Hindlimb muscle (tissue), 1 donor: ENCODE data around the gene PIWIL4. TPM values are rescaled to one million over a fixed set of nuclear protein-coding genes. Genes with fewer than 3 reads are reported as not detected.
"Not testable (repeated sequence)": the region's sequence is repeated elsewhere in the genome, so short reads cannot be mapped to it uniquely, and the experiment has no call there.

Source experiments
- DNase-seq: peaks from one replicate; pipeline ENCODE4 v3.0.0-alpha.2; 2013
- polyA plus RNA-seq: library from polyadenylated mRNA; unstranded; fragments of 120-200 nt; gene quantifications from one replicate; pipeline ENCODE4 v1.2.1, GENCODE V29; 2013; ENCODE audit not compliant: insufficient read length

PIWIL4 gene
- polyA plus RNA-seq, 1 donor, result 5.6 TPM

DNA sequence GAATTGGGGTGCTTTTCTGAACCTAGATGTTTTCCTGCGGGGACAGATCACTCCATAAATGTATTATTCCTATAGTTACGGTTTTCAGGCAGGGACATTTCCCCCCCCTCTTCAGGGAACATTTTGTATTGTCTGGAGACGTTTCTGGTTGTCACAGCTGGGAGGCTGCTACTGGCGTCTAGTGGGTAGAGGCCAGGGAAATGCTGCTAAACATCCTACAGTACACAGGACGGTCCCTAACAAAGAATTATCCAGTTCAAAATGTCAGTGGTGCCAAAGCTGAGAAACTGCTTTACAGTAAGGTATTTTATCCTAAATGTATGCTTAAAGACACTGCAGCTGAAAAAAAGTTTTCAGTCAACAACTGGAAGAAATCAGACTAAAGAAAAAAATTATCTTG, 19.4 kb downstream of the PIWIL4 start:
- no peak for DNase-seq

DNA sequence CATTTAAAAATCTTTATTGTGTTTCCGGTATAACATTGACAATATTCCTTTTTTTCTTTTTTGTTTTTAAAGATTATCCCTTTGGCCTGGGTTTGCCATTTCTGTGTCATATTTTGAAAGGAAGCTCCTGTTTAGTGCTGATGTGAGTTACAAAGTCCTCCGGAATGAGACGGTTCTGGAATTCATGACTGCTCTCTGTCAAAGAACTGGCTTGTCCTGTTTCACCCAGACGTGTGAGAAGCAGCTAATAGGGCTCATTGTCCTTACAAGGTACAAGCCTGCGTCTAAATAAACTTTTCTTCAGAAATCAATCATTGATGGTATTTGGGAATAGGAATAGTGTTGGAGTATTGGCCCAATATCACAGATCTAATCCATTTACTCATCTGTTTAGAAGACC, 19.8 kb downstream of the PIWIL4 start:
- DNase-seq, result no peak

DNA sequence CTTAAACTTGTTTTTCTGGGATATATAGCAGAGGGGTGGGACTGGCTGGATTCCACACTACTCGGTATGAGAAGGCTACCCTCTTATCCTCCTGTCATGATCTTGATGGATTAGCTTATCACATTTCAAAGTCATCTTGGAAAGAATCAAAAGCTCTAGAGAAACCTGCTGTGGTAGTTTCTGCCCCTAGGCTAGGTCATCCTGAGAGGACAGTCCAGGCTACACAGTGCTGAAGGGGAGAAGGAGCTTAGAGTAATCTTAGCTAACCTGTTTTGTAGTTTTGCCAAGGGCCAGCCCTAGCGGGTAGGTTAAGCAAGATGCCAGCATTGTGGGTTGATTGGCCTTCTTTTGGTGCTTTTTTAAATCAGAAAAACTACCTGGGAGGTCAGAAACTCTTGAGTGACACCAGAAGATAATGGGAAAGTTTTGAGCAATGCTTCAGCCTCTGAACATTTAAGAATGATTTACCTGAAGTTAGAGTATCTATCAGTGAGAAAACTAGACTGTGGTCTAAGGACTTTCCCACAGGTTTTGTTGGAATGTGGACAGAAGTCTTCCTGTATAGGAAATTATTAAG, 21.3 kb downstream of the PIWIL4 start:
- DNase-seq, result no peak

DNA sequence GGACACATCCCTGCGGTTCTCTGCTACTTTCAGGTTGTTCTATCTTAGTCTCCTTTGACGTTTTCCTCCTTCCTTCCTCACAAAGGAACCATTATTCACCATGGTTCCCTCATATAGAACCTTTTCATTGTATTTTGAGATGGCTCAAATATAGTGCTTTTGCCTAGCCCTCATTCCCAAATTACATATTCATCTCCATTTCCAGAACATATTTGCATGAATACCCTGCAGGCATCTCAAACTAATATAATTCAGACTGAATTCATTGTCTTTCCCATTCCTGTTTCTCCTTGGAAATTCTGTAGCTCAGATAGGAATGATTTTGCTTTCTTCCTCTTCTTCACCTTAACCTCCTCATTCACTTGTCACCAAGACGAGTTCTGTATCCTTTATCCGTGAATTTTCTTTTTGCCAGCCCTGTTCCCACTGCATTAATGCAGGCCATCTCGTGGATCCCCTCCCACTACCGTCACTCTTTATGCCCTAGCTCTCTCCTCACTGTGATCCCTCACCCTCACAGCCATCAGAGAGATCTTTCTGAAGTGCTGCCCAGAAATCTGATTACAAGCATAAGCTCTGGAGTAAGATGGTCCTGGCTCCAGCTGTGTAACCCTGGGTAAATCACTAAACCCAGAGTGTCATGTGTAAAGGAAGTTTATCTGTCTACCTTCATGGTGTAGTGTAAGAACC, 23.3 kb downstream of the PIWIL4 start:
- no peak for DNase-seq

DNA sequence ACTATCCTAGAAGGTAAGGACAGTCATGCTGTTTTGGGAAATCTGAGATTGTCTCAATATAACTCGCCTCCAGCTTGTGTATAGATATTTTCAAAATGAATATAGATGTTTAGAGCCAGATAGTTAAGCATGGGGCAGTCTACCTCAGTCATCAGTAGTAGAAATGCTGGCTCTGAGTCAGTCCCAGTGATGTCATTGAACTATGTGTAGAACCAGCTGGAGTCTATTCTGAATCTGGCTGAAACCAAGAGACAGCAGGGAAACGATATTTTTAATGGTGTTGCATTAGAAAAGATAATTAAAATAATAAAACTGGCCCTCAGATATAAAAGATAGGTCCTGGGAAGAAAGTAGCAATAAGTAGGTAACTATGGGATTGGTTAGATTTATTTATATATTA, 25.9 kb downstream of the PIWIL4 start:
- DNase-seq, result no peak

DNA sequence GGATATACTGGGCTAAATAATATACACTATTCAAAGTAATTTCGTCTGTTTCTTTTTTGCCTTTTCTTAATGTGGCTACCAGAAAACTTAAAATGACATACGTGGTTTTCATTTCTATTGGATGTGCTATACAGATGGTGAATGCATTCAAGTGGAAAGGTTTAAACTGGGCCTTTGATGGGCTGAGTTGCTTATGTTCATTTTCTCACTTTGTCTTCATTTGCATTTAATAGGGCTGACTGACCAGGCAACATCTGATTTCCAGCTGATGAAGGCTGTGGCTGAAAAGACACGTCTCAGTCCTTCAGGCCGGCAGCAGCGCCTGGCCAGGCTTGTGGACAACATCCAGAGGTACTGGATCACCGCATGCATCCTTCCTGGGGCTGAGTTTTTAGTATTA, 27.9 kb downstream of the PIWIL4 start:
- DNase-seq, result no peak

DNA sequence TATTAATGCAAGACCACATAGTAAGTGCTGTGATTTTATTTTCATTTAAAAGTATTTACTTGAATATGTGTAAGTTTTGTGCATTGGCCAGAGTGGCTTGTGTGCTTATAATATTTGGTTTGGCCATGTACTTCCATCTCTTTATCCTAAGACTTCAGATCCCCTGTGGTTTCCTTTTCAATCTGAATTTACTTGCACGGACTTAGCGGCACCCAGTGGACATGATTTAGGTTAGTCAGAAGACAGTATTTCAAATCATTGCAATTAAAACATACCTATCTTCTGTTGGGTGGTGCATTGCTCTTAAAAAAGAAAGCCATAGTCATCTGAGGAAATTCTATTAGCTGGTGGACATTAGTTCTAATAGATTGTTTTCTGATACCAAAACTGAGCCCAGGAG, 30.7 kb downstream of the PIWIL4 start:
- no peak for DNase-seq

DNA sequence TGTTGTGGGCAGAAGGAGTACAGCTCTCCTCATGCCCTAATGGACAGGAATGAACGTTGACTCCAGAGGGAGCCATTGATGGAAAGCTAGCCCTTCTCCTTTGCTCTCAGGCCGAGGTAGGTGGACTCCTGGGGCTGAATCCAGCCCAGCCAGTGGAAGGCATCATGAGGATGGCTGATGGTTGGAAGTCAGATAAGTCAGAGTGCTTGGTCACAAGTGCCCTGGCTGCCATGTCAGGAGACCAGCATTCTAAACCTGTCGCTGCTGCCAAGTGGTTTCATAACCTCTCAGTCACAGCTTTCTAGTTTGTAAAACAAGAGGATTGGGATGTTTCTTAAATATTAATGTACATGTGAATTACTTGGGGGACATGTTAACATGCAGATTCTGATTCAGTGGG, 32.3 kb downstream of the PIWIL4 start:
- no peak for DNase-seq

DNA sequence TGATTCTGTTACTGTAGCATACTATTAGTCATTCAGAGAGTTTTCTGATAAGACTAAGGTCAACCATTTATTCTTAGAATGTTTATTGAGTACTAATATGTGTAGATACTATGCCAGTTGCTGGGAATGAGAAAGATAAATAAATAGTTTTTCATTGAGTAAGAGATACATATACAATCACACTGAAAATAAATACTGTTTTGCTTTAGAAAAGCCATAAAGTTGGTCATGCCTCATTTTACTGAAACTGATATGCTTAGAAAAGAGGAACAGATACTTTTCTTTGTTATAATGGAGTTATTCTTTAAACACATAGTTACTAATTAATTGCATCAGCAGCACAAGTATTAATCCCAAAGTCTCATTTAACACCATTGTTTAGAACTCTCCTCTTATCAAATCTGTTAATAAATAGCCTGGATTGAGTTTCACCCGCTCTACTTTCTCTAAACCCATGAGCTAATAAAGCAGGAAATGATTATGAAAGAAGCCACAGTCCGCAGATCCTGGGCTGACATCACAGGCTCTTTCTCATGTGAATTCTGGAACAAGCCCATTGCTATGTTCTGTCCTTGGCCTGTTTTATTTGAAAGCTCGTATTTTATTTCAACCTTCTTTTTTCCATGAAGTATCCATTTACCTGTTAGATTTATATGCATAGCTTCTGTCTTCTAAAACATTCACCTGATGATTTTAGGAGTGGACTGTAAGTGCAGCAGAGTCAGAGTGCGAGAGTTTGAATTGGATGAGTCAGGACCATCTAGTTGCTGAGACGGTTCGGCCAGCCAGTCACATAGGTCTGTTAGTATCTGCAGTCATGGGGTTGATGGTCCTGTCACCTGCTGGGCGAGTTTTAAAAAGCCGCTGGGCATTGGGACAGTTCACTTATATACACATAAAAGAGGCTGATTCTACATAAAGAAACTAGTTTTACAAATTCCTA, 35.5 kb downstream of the PIWIL4 start:
- peak; percentile 19 for DNase-seq

DNA sequence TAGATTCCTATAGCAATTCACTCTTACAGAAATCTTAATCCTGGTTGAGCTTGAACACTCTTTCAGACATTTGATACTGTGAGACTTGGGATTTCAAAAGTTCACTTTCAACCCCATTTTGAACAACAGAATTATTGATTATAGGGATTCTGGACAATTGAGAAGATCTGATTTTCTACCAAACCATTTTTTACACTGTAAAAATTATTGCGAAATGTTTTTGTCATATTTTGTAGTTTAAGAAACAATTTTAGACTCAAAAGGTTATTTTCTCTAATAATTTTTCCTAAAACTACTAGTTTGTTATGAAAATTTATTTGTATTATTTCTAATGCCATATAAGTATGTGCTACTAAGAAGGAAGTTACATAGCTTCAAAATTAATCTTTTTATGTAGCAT, 36.4 kb downstream of the PIWIL4 start:
- no peak for DNase-seq

DNA sequence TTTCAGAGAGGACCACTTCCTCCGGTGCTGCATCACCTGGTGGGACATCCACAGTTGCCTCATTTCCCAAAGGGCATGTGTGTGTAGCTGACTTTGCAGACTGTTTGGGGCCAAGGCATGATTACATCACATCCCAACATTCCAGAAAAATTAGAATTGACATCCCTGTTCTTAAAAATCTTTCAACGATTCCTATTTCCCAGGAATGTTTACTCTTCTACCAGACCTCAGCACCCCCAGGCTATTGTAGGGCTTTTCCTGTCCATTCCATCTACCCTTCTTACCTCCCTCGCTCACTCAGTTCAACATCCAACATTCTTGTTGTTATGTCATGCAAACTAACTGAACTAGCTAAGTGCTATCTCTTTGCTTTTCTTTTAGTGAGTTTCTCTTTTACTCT, 37.3 kb downstream of the PIWIL4 start:
- no peak for DNase-seq

DNA sequence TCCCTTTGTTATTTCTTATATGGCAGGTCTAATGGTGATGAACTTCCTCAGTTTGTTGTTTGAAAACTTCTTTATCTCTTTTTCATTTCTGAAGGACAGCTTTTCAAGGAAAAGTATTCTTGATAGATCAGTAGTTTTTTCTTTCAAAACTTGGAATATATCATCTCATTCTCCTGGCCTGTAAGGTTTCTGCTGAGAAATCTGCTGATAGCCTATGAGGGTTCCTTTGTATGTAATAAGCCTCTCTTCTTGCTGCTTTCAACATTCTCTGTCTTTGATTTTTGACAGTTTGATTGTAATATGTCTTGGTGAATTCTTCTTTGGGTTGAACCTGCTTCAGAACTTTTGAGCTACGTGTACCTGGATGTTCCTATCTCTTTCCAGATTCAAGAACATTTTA, 46.0 kb downstream of the PIWIL4 start:
- no peak for DNase-seq

DNA sequence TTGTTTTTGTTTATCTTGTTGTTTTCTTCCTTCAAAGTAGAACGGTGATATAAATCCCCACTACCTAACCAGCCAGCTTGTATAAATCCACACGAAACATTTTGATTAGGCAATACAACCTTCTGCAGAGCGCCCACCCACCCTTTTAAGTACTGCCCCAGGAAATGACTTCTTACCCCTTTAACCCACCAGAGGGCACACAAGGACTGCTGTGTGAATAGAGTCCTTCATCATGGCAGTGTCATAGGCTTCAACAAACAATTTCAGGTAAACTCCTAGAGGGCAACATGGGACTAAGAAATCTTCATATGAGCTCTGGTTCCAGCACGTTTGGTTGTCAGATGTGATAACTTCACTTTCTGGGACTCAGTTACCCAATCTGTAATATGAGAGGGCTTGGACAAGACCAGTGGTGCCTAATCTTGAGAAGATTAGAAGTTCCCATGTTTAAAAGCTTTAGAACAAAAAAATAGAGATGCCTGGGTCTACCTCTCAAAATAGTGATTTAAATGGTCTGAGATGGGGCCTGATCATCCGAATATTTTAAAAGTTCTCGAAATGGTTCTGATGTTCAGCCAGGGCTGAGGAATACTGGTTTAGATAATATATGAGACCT, 56.1 kb downstream of the PIWIL4 start:
- peak; percentile 73 for DNase-seq

DNA sequence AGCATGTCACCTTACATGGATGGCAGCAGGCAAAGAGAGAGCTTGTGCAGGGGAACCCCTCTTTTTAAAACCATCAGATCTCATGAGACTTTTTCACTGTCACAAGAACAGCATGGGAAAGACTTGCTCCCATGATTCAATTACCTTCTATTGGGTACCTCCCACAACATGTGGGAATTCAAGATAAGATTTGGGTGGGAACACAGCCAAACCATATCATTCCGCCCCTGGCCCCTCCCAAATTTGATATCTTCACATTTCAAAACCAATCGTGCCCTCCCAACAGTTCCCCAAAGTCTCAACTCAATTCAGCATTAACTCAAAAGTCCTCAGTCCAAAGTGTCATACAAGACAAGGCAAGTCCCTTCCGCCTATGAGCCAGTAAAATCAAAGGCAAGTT, 58.3 kb downstream of the PIWIL4 start:
- not testable (repeated sequence) for DNase-seq

DNA sequence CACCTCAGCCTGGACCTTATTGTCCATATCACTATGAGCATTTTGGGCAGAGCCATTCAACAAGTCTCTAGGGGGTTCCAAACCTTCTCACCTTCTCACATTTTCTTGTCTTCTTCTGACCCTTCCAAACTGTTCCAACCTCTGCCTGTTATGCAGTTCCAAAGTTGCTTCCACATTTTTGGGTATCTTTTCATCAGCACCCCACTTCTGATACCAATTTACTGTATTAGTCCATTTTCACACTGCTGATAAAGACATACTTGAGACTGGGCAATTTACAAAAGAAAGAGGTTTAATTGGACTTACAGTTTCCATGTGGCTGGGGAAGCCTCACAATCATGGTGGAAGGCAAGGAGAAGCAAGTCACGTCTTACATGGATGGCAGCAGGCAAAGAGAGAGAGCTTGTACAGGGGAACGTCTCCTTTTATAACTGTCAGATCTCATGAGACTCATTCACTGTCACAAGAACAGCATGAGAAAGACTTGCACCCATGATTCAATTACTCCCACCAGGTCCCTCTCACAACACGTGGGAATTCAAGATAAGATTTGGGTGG, 59.9 kb downstream of the PIWIL4 start:
- not testable (repeated sequence) for DNase-seq

DNA sequence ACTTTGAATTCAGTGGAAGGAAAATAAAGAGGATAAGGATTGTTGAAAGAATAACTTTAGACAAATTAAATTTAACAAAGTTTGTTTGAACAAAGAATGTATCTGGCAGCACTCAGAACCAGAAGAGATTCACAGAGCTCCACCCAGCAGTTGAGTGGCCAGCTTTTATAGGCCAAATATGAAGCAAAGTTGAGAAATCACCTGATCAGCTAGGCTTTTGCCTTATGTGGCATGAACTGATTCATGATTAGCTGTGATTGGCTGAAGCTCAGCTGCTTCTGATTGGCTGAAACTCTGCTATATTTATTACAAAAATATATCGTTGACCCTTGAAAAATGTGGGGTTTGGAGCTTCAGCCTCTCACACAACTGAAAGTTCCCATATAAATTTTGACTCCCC, 62.6 kb downstream of the PIWIL4 start:
- no peak for DNase-seq

DNA sequence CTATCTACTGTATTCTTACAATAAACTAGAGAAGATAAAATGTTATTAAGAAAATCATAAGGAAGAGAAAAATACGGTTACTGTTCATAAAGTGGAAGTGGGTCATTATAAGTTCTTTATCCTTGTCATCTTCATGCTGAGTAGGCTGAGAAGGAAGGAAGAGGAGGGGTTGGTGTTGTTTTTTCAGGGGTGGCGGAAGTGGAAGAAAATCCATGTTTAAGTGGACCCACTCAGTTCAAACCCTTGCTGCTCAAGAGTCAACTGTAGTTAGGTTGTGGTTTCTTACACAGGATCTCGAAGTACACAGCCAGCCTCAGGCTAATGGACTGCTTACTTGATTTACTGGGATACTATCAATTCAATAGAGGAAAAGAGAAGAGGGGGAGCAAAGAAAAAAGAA, 63.1 kb downstream of the PIWIL4 start:
- no peak for DNase-seq

DNA sequence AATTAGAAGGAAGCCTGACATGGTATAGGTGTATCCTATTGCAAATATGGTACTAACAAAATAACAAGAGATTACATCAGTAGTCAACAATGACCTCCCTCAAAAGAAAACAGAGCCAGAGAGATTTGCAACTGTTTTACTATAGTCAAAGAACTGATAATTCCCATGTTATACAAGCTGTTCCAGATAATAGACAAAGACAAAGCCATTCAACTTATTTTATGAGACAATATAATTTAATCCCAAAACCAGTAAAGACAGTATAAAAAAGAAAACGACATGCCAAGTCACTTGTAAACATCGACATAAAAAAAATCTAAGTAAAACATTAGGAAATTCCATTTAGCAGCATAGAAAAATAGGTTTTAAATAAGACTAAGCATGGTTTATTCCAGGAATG, 65.2 kb downstream of the PIWIL4 start:
- no peak for DNase-seq

DNA sequence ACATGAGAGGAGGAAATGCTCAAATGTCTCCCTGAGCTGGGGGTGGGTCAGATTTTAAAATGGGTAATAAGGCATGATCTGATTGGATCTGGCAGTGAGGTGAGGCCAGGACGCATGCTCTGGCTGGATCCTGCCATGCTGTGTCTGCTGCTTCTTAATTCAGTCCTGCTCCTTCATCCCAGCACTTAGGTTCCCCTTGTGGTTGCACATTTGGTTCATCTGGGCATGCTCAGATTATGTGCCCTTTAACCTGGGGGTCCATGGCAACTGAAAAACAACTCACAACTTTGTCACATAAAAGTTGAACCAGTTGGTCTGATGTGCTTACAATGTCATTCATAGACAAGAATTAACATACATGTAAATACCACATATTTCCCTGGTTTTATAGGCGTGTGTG, 67.9 kb downstream of the PIWIL4 start:
- DNase-seq, result no peak

DNA sequence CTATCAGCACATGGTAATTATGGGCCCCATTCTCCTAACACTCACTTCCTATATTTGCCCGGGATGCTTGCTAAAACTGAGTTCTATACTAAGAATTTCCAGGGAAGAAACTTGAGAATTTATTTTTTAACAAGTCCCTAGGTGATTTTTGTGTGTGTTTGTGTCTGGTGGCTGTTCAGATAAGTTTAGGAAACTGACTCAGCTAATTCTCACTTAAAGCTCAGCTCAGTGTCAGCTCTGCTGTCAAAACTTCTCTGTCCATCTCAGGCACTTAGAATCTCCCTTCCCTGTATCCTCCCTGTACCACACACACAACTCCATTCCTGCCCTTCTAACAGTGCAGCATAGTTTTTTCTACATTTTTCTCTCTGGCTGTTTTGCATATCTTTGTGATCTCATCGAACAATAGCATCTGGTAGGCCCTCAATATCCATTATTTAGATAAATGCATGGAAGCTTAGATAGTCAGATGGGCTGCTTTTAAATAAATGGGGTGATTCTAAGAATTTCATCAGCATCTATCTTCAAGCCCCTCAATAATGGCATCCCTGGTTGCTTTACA, 69.3 kb downstream of the PIWIL4 start:
- DNase-seq, result no peak

DNA sequence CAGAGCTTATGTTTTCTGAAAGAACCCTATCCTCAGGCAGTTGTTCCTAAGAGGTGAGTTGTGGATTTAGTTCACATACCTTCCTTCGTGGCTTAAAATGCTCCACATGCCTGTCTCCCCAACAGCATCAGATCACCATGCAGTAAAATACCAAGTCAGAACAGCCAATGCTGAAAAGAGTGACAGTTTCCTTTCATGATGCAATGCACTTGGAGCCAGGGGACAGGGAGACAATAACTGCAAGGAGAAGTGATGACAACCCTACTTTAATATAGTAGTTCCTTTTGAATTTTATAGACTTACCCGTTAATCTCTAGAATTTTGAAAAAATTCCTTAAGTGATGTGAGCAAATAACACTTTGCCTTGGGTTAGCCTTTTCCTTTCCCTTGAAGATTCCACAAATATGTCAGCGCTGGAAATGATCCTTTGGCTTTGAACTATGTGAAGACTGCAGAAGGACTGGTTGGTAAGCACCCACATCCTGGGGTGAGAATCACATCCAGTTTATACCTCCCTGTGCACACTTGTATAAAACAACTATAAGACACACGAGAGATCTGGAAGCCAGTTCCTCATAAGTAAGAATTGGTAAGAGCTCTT, 71.2 kb downstream of the PIWIL4 start:
- DNase-seq, result no peak

DNA sequence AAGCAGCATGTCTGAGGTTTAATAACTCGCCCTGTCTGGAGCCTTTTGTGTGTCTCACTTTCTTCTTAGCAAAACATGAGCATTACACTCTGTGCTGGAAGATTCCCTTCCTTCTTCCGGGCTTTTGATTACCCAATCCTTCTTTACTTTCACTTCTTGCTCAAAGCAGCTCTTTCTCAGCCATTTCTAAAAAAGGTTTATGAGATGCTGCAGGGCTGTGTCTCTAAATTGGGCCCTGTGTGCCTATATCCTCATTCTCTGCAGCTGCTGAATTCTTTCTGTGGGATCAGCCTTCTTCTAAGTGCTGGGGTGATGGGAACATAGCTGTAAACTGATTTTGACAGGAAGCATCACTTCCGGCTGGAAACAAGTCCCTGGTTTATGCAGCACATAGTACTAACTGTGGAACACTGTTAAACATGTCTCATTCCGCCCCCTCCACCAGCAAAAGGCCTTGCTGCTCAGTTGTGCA, 71.8 kb downstream of the PIWIL4 start:
- DNase-seq, result peak; percentile 27
